HL-60/S4 treated with retinoic acid at 250 ng/mL for 4 days and 3 days (cell line): ENCODE data around the gene TSPAN4.

Experiments
- in situ Hi-C: fragments of 300-500 bp; cut with MboI; formaldehyde crosslinking; loops from 2 replicates; pipeline ENCODE4 v1.7.0; 2022; ENCODE audit warnings: low sequenced_read_pairs

Gene TSPAN4

DNA sequence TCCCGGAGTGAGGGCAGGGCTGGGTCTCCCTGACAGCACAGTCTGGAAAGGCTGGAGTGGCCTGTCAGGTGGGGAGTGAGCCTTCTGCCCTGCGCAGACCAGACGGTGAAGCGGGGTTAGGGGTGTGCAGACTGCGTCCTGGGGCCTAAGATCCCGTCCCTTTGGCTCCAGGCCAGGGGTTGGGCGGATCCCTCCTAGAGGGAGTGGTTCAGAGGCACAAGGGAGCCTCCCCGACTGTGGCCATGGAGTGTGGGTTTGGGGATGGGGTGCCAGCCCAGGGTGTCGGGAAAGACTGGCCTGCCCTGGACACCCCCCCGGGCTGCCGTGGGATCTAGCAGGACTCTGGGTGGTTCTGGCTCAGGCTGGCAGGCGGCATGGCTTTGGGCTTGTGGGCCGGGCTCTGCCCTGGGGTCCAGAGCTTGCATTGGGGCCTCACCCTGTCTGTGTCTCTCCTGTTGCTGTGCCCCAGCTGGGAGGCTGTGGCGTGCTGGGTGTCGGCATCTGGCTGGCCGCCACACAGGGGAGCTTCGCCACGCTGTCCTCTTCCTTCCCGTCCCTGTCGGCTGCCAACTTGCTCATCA lies 19.5 kb downstream of the TSPAN4 start:
- in situ Hi-C loops: loop anchor here (25.0 kb wide), 1 partner anchor 175 kb away; the partner anchor contains the start of gene MUC6

DNA sequence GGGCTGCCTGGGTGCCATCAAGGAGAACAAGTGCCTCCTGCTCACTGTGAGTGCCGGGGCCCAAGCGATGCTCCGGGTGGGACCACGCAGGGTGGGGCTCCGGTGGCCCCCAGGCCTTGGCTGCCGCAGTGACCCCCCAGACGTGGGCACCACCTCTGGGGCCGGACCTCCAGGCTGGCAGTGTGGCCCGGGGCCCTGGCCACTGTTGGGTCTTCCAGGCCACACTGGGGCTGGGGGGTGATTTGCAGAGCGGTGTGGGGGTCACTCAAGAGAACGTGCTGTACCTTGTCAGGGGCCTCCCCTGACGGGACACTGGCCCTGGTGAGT lies 20.0 kb downstream of the TSPAN4 start:
- in situ Hi-C loops: loop anchor here (25.0 kb wide), 1 partner anchor 175 kb away; the partner anchor contains the start of gene MUC6

DNA sequence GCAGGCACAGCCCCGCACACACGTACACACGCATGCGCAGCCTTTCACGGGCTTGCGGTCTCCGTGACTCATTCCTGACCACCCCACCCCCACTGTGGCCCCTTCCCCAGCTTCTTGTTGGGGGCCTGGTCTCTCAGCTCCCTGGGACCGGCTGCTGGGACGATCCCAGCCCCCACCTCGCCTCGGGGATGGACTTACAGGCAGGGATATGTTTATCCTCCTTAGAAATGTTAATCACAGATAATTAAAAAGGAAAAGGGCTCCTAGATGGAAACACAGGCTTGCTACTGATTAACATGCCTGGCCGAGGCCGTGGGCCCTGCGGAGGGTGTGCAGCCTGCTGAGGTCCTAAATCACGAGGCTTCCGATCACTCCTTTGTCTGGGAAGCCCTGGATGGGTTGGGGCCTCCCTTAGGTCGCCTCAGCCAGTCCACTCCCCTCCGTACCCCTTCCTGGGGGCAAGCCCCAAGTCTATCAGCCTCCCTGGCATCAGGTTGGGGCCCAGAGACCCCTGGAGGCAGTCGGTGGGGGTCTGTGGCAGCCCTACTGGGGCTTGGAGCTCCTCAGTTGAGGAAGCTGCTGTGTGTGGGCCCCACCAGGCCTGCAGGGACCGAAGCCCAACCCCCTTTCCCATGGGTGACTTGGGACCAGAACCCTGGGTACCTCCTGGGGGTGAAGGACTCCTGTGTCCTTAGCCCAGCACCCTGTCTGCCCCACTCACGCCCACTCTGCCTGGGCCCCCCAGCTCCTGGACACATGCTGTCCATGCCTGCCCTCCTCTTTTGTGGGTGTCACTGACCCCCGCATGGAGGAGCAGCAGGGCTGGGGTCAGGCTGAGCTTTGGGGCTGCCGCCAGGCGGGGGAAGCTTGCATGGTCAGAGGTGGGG lies 20.6 kb downstream of the TSPAN4 start:
- in situ Hi-C loops: loop anchor here (25.0 kb wide), 1 partner anchor 174 kb away; the partner anchor contains the start of gene MUC6

DNA sequence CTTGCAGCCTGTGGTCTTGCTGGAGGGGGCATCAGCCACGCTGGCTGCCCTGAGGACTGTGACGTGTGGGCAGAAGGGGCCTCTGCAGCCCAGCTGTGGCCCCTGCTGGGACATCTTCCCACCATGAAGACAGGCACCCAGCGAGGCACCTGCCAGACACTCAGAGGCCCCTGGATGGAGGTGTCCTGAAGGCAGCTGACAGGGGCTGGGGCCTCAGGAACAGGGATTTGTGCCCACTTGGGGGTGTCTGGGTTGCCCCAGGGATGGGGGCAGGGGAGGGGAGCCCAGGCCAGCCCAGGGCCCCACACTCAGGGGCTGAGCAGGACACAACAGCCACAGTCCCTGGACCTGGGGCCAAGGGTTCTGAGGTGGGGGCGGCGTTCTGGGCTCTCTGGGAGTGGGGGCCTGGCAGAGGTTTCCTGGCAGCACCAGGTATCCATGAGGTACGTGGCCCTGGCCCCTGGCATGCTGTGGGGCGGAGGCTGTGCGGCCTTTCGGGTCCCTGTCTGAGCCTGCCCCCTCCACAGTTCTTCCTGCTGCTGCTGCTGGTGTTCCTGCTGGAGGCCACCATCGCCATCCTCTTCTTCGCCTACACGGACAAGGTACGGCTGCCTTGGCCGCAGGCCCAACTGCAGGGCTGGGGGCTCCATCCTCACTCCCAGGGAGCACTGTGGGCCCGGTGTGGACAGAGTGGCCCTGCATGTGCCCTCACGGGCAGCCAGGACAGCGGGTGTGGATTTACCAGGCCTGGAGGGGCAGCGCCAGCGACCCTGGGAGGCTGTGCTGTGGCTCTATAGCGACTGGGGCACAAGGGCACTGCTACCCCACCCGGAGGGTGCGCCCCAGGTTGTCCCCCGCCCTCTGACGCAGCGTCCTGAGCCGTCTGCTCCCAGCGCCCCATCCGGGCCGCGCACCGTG lies 21.5 kb downstream of the TSPAN4 start:
- in situ Hi-C loops: loop anchor here (25.0 kb wide), 1 partner anchor 173 kb away; the partner anchor contains the start of gene MUC6

DNA sequence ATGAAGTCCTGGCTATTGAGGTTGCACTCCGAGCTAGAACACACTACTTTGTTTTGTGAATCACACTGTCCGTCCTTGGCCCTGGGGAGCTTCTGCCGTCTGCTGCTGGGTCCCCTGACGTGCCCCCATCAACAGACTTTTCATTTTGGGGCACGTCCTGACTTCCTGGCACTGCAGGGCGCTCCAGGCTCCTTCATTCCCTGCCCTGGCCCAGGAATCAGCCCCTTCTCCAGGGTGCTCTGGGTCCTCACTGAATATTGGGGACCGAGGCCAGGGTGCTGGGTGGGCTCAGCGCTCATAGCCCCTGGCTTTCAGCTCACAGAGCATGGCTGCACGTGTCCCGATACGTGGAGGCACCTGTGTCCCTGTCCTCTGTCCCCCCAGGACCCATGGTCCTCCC lies 22.2 kb downstream of the TSPAN4 start:
- in situ Hi-C loops: loop anchor here (25.0 kb wide), 1 partner anchor 172 kb away; the partner anchor contains the start of gene MUC6

DNA sequence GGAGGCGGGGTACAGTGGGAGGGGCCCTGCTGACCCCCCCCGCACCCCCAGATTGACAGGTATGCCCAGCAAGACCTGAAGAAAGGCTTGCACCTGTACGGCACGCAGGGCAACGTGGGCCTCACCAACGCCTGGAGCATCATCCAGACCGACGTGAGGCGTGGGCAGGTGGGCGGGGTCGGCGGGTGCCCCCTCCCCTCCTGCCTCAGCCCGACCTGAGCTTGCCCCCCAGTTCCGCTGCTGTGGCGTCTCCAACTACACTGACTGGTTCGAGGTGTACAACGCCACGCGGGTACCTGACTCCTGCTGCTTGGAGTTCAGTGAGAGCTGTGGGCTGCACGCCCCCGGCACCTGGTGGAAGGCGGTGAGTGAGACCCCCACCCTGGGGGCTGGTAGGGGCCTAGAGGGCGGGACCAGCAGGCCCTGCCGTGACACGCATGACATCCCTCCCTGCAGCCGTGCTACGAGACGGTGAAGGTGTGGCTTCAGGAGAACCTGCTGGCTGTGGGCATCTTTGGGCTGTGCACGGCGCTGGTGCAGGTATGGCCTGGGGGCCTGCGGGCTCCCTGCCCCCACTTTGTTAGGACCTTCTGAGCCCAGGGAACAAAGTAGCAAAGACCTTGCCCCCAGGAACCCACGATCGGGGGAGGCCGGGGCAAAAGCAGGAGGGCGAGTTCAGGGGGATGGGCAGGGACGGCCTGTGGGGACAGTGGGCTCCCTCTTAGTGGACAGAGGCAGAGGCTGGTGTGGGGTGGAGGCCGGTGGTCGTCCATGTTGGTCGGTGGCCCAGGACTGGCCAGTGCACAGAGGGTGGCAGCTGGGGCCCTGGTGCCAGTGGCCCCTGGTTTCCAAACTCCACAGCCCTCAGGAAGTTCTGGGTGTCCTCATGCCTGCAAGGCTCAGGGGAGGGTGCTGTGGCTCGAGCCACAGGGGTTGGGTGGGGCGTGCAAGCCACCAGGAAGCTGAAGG lies 23.1 kb downstream of the TSPAN4 start:
- in situ Hi-C loops: loop anchor here (25.0 kb wide), 1 partner anchor 172 kb away; the partner anchor contains the start of gene MUC6

DNA sequence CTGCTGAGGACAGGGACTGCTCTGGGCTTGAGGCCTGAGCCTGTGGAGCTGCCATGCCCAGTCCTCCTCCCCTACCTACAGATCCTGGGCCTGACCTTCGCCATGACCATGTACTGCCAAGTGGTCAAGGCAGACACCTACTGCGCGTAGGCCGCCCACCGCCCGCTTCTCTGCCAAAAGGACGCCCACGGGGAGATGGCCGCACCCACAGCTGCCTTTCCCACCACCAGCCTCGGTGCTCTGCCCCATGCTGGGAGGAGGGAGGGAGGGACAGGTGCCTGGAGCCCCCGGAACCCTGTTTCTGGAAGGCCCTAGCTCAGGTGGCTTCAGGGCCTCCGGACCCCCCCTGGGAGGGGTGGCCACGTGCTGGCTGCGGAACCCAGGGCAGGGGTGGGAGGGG lies 23.8 kb downstream of the TSPAN4 start:
- in situ Hi-C loops: loop anchor here (25.0 kb wide), 1 partner anchor 171 kb away; the partner anchor contains the start of gene MUC6

DNA sequence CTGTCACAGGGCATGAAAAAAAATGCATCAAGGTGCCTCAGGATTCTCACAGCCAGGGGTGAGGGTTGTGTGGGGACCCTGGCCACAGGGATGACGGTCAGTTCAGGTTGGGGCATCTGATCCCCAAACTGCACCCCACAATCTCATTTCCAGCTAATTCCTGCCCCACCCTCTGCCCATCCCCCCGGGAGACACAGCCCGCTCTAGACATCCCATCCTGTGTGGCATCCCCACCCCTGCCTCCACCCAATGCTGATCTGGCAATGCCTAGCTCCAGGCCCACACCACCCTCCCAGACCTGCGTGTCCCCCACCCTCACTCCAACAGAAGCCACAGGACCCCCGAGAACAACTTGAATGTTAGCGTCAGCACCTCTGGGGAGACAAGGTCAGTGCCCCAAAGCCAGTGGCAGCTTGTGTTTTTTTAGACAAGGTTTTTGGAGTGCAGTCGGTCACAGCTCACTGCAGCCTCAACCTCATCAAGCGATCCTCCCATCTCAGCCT lies 25.3 kb downstream of the TSPAN4 start:
- in situ Hi-C loops: loop anchor here (25.0 kb wide), 1 partner anchor 169 kb away; the partner anchor contains the start of gene MUC6

DNA sequence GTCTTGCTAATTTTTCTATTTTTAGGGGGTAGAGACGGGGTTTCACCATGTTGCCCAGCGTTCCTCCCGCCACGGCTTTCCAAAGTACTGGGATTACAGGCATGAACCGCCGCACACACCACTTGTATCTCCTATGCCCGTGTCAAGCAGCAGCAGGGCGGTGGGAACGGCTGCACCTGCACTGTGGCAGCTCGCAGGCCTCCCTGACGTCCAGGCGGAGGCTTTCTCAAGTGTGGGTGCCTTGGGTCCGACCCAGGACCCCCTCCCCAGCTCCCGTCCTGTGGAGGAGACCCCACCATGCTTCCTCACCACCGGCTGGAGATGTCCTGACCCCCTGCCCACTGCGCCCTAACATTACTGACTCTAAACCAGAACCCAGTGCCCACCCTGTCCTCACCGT lies 25.7 kb downstream of the TSPAN4 start:
- in situ Hi-C loops: loop anchor here (25.0 kb wide), 1 partner anchor 169 kb away; the partner anchor contains the start of gene MUC6

DNA sequence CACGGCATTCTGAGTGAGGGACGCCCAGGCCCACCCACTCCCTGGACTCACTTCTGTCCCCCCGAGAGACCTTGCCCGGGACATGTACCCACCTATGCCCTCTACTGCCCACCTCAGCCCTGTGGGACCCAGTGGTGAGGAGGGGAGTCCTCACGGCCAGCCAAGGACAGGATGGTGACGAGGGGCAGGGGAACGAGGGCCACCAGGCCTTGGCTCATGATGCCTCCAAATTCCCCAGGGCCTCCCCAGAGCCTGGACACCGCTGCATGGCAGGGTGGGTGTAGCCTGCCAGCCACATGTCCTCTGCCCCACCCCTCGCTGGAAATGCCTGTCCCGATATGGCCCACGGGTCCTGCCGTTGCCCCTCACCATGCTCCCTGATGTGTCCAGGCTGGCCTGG lies 26.1 kb downstream of the TSPAN4 start:
- in situ Hi-C loops: loop anchor here (25.0 kb wide), 1 partner anchor 168 kb away; the partner anchor contains the start of gene MUC6

DNA sequence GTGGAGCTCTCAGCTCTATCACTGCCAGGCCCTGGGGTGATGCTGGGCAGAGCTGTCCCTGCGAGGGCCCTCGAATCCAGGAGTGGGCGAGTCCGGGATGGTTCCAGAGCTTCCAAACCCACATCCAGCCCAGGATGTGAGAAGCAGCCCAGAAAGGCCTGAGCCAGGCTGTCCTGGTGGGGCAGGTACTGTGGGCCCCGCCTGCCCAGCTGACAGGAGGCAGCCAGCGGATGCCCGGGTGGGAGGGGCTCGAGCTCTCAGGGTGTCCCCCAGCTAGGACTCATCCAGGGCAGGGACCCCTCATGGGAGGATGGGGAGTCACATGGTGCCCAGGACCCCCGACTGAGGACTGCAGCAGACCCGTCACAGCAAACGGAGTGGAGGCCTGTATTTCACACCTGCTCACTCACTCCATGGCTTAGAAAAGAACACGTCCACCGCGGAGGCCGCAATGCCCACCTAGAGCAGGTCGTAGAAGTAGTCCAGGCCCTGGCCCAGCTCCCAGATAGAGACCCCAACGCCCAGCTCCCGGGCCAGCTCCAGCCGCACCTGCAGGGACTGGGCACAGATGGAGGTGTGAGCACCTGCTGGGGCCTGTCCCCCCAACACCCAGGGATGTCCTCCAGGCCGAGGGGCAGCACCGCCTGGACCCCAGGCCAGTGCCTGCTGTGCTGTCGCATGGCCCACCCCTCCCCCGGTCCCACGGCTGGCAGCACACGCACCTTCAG lies 26.9 kb downstream of the TSPAN4 start:
- in situ Hi-C loops: loop anchor here (25.0 kb wide), 1 partner anchor 168 kb away; the partner anchor contains the start of gene MUC6

DNA sequence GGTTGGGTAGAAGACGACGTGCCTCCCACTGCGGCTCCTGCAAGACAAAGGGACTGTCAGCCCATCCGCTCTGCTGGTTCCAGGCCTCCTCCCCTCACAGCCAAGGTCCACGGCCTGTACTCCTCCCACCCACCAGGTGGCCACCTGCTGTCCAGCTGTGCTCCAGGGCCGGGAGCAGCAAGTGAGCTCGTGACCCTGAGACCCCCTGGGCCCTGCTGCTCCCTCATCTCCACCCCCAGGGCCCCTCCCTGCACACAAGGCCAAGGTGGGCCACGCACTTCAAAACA lies 27.4 kb downstream of the TSPAN4 start:
- in situ Hi-C loops: loop anchor here (25.0 kb wide), 1 partner anchor 167 kb away; the partner anchor contains the start of gene MUC6

DNA sequence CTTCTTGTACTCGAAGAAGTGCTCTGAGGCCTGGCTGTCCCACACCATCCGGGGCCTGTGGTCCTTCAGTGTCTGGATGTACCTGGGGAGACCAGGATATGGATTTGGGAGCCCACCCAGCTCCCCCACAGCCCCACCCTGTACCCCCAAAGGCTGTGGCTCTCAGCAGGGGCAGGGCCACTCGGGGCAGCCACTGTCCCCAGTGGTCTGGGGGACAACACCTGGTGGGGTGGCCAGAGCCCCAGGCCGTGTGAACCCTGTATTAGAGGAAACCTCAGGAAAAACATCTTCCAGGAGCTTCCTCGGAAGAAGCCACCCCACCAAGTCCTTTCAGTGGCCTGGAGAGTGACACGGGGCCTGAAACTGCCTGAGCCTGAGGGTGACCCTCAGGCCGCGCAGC lies 27.8 kb downstream of the TSPAN4 start:
- in situ Hi-C loops: loop anchor here (25.0 kb wide), 1 partner anchor 167 kb away; the partner anchor contains the start of gene MUC6

DNA sequence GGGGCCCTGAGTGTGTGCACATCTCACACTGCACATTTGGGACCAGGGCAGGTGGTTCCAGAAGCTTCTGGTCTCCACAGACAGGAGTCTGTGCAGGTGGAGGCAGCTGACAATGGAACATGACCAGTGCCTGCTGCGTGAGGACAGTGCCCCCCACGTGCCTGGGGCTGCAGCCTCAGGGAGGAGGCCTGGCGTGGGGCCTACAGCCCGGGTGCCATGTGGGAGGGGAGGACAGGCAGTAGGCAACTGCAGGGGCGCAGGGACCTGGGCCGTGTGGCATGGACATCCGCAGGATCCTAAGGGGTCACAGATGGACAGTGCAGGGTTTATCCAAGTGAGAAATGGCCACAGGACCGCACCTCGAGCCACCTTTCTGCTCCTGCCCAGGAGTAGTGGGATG lies 28.8 kb downstream of the TSPAN4 start:
- in situ Hi-C loops: loop anchor here (25.0 kb wide), 1 partner anchor 166 kb away; the partner anchor contains the start of gene MUC6

DNA sequence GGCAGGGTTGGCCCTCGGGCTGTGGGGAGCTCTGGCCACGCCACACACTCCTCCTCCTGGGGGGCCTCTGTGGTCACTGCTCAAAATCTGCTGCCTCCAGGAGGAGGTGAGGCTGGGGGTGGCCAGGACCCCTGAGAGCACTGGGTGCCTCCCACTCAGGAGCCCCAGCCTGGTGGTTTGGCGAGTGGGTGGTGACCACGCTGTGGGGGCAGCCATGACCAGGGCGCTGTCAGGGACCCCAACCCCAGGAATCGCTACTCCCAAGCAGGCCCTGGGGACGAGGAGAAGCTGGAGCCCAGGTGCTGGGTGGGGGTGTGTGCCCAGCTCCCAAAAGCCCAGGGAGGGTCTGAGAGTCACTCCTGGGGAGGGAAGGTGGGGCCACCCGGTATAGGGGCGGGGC lies 30.1 kb downstream of the TSPAN4 start:
- in situ Hi-C loops: loop anchor here (25.0 kb wide), 1 partner anchor 165 kb away; the partner anchor contains the start of gene MUC6

DNA sequence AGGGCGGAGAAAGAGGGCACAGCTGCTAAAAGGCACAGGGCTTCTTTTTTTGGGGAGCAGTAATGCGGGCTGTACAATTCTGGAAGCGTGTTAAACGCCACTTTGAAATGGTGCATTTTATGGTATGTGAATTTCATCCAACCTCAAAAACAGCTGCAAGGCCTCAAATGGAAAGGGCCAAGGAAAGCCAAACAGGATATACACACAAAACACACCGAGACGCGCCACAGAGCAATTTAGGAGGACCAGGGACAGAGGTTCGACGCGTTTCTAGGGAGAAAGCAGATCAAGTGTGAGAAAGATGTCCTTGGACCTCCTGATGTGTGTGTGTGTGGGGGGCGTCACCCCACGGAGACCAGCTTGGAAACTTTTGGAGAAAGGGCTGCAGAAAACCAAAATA lies 31.1 kb downstream of the TSPAN4 start:
- in situ Hi-C loops: loop anchor here (25.0 kb wide), 1 partner anchor 164 kb away; the partner anchor contains the start of gene MUC6

DNA sequence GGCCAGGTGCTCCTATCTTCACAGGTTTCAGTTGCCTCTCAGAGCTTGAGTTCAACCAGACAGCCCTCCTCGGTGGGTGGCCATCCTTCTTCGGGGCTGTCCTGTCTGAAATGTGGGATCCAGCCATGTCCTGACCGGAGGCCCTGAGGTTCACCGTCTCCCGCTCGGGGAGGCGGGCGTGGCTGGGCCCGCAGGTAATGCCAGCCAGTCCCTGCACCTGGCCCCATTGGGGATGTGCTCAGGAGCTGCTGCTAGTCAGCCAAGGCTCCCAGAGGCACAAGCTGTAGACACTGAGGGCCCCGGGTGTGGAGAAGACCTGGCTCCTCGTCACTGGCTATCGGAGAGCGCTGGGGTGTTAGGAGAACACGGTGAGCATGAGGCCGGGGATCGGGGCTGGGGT lies 32.6 kb downstream of the TSPAN4 start:
- in situ Hi-C loops: no loop called here

DNA sequence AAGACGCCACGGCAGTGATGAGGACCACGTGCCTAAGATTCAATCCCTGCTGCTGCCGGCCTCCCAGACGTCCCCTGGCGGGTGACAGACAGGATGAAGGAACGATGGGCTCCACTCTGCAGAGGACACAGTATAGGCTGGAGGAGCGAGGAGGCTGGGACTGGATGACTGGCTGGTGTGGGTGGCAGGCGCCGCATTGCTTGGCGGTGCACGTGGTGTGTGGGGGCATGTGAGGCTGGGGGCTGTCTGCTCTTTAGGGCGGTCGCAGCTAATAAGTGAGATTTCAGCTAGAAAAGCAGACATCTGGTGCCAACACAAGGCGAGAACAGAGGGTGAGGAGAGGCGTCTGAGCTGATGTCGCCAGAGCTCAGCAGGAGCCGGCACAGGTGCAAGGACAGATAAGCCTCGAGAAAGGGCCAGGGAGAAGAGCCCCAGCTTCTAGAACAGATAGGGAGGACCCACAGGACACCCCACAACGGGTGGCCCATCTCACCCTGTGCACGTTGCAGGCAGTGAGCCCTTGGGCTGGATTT lies 33.2 kb downstream of the TSPAN4 start:
- in situ Hi-C loops: no loop called here
